Measurements from ENCODE around the gene DHX35.

- TF ChIP-seq CTCF (IDR thresholded peaks at IDR 0.05) (no peak), SIN3A (IDR thresholded peaks at IDR 0.05; ENCODE audit: borderline replicate concordance, insufficient read depth, low read depth, low read length) (no peak), TCF7L2 (IDR thresholded peaks at IDR 0.05; ENCODE audit: low read depth, low read length) (no peak), POLR2AphosphoS5 (IDR thresholded peaks at IDR 0.05; ENCODE audit: low read depth, low read length) (no peak), REST (IDR thresholded peaks at IDR 0.05; ENCODE audit: insufficient read depth in 1 of 2, low read depth in 2 of 2, low read length in 1 of 2) (no peak)
Observed at GRCh38 chr20:38973645-38974044, 11.5 kb downstream of the DHX35 start.

All from Panc1 (cell line).